Measurements from ENCODE around the gene RASSF7.

DNA sequence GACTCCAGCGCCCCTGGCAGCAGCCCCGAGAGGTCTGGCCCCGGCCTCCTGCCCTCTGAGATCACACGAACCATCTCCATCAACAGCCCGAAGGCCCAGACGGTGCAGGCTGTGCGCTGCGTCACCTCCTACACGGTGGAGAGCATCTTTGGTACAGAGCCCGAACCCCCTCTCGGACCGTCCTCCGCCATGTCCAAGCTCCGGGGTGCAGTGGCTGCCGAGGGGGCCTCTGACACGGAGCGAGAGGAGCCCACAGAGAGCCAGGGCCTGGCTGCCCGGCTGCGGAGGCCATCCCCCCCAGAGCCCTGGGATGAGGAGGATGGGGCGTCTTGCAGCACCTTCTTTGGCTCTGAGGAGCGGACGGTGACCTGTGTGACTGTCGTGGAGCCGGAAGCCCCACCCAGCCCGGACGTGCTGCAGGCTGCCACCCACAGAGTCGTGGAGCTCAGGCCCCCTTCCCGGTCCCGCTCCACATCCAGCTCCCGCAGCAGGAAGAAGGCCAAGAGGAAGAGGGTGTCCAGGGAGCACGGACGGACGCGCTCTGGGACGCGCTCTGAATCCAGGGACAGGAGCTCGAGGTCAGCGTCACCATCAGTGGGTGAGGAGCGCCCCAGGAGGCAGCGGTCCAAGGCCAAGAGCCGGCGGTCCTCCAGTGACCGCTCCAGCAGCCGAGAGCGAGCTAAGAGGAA lies 47.3 kb downstream of the RASSF7 start:
- TF ChIP-seq, protein P1, sequence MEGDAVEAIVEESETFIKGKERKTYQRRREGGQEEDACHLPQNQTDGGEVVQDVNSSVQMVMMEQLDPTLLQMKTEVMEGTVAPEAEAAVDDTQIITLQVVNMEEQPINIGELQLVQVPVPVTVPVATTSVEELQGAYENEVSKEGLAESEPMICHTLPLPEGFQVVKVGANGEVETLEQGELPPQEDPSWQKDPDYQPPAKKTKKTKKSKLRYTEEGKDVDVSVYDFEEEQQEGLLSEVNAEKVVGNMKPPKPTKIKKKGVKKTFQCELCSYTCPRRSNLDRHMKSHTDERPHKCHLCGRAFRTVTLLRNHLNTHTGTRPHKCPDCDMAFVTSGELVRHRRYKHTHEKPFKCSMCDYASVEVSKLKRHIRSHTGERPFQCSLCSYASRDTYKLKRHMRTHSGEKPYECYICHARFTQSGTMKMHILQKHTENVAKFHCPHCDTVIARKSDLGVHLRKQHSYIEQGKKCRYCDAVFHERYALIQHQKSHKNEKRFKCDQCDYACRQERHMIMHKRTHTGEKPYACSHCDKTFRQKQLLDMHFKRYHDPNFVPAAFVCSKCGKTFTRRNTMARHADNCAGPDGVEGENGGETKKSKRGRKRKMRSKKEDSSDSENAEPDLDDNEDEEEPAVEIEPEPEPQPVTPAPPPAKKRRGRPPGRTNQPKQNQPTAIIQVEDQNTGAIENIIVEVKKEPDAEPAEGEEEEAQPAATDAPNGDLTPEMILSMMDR (IDR thresholded peaks at IDR 0.05; ENCODE audit: insufficient read depth, low read length, poor library complexity, severe bottlenecking), result no peak
- TF ChIP-seq EZH2phosphoT487 (conservative IDR thresholded peaks at IDR 0.05; ENCODE audit: low read length), result no peak
